ENCODE results near the gene ALPP.
A peak's percentile ranks its signal among the peaks of the same experiment; 100 is the strongest.
"Not testable (repeated sequence)": the region's sequence is repeated elsewhere in the genome, so short reads cannot be mapped to it uniquely, and the experiment has no call there.

The ALPP gene

GRCh38 chr2:232349546-232349945 is 29.0 kb upstream of the ALPP start:
- Mint-ChIP-seq H3K27ac (no peak overlapping the region), H3K27me3 (peaks cover 18 to 27% of the 10 kb centered on the region in 2 donors), H3K36me3 (ENCODE audit: insufficient read depth) (peaks cover 4% of the 10 kb centered on the region), H3K9me3 (no peaks in the 10 kb centered on the region), H3K4me1 (ENCODE audit: low read depth in 2 of 2) (peaks cover 0 to 6% of the 10 kb centered on the region in 2 donors), H3K4me3 (no peak overlapping the region)
- DNase-seq: no peak
- no peak for ATAC-seq (replicated peaks)

- no peak overlapping the region for H3K4me3 Mint-ChIP-seq
- peaks cover 4% of the 10 kb centered on the region for H3K36me3 Mint-ChIP-seq (ENCODE audit: insufficient read depth)
- no peak for ATAC-seq (replicated peaks)
- peaks cover 22 to 33% of the 10 kb centered on the region in 2 donors for H3K27me3 Mint-ChIP-seq
- peaks cover 0 to 6% of the 10 kb centered on the region in 2 donors for H3K4me1 Mint-ChIP-seq (ENCODE audit: low read depth in 2 of 2)
- H3K27ac Mint-ChIP-seq: no peak overlapping the region
- H3K9me3 Mint-ChIP-seq: no peaks in the 10 kb centered on the region
- no peak for DNase-seq
These were observed 28.5 kb upstream of the ALPP start for GRCh38 chr2:232349946-232350635.

- Mint-ChIP-seq H3K4me3 (no peak overlapping the region), H3K4me1 (ENCODE audit: low read depth in 2 of 2) (peaks cover 0 to 6% of the 10 kb centered on the region in 2 donors), H3K9me3 (no peaks in the 10 kb centered on the region), H3K36me3 (ENCODE audit: insufficient read depth) (peaks cover 4% of the 10 kb centered on the region), H3K27ac (no peak overlapping the region), H3K27me3 (peaks cover 24 to 35% of the 10 kb centered on the region in 2 donors)
- ATAC-seq (replicated peaks) (no peak), DNase-seq (no peak)
These were observed 27.5 kb upstream of the ALPP start for GRCh38 chr2:232350804-232351685.

GRCh38 chr2:232351686-232352510 is 26.7 kb upstream of the ALPP start:
- ATAC-seq (replicated peaks) (no peak), DNase-seq (no peak)
- Mint-ChIP-seq H3K4me3 (no peak overlapping the region), H3K9me3 (no peaks in the 10 kb centered on the region), H3K27me3 (peaks cover 30 to 43% of the 10 kb centered on the region in 2 donors), H3K4me1 (ENCODE audit: low read depth in 2 of 2) (peaks cover 0 to 6% of the 10 kb centered on the region in 2 donors), H3K36me3 (ENCODE audit: insufficient read depth) (no peaks in the 10 kb centered on the region), H3K27ac (no peak overlapping the region)

- Mint-ChIP-seq H3K4me3 (no peak overlapping the region), H3K9me3 (no peaks in the 10 kb centered on the region), H3K36me3 (ENCODE audit: insufficient read depth) (no peaks in the 10 kb centered on the region), H3K4me1 (ENCODE audit: low read depth in 2 of 2) (peaks cover 0 to 6% of the 10 kb centered on the region in 2 donors), H3K27ac (no peak overlapping the region), H3K27me3 (peaks cover 30 to 44% of the 10 kb centered on the region in 2 donors)
- DNase-seq (no peak), ATAC-seq (replicated peaks) (no peak)
These were observed 25.9 kb upstream of the ALPP start for GRCh38 chr2:232352511-232353091.

- ATAC-seq (replicated peaks) (no peak), DNase-seq (no peak)
- Mint-ChIP-seq H3K36me3 (ENCODE audit: insufficient read depth) (no peaks in the 10 kb centered on the region), H3K4me3 (no peak overlapping the region), H3K9me3 (no peaks in the 10 kb centered on the region), H3K27me3 (peaks cover 30 to 47% of the 10 kb centered on the region in 2 donors), H3K27ac (no peak overlapping the region), H3K4me1 (ENCODE audit: low read depth in 2 of 2) (peaks cover 0 to 6% of the 10 kb centered on the region in 2 donors)
These were observed 25.5 kb upstream of the ALPP start for GRCh38 chr2:232353096-232353495.

GRCh38 chr2:232353660-232354059 is 24.9 kb upstream of the ALPP start:
- Mint-ChIP-seq H3K27me3 (peaks cover 30 to 52% of the 10 kb centered on the region in 2 donors), H3K9me3 (no peaks in the 10 kb centered on the region), H3K4me3 (no peak overlapping the region), H3K4me1 (ENCODE audit: low read depth in 2 of 2) (peaks cover 0 to 6% of the 10 kb centered on the region in 2 donors), H3K27ac (no peak overlapping the region), H3K36me3 (ENCODE audit: insufficient read depth) (no peaks in the 10 kb centered on the region)
- no peak for ATAC-seq (replicated peaks)
- DNase-seq: no peak

- no peak overlapping the region for H3K27ac Mint-ChIP-seq
- no peaks in the 10 kb centered on the region for H3K9me3 Mint-ChIP-seq
- no peak for ATAC-seq (replicated peaks)
- H3K27me3 Mint-ChIP-seq: peaks cover 30 to 52% of the 10 kb centered on the region in 2 donors
- H3K4me1 Mint-ChIP-seq (ENCODE audit: low read depth in 2 of 2): peaks cover 0 to 2% of the 10 kb centered on the region in 2 donors
- no peak for DNase-seq
- no peaks in the 10 kb centered on the region for H3K36me3 Mint-ChIP-seq (ENCODE audit: insufficient read depth)
- H3K4me3 Mint-ChIP-seq: no peak overlapping the region
These were observed 24.5 kb upstream of the ALPP start for GRCh38 chr2:232354069-232354468.

- no peak for ATAC-seq (replicated peaks)
- H3K27ac Mint-ChIP-seq: no peak overlapping the region
- DNase-seq: no peak
- H3K4me3 Mint-ChIP-seq: no peak overlapping the region
- no peaks in the 10 kb centered on the region for H3K9me3 Mint-ChIP-seq
- peaks cover 7 to 12% of the 10 kb centered on the region in 2 donors for H3K4me1 Mint-ChIP-seq (ENCODE audit: low read depth in 2 of 2)
- peaks cover 0 to 11% of the 10 kb centered on the region in 2 donors for H3K27me3 Mint-ChIP-seq
- H3K36me3 Mint-ChIP-seq (ENCODE audit: insufficient read depth): no peaks in the 10 kb centered on the region
These were observed 16.9 kb upstream of the ALPP start for GRCh38 chr2:232361646-232362045.

GRCh38 chr2:232362174-232362900 is 16.2 kb upstream of the ALPP start:
- Mint-ChIP-seq H3K27me3 (peaks cover 0 to 8% of the 10 kb centered on the region in 2 donors), H3K36me3 (ENCODE audit: insufficient read depth) (no peaks in the 10 kb centered on the region), H3K27ac (peak overlapping the region in 1 of 2 donors; percentile 38), H3K4me1 (ENCODE audit: low read depth in 2 of 2) (peaks cover 7 to 12% of the 10 kb centered on the region in 2 donors), H3K9me3 (no peaks in the 10 kb centered on the region), H3K4me3 (peak overlapping the region in 1 of 2 donors; percentile 17)
- ATAC-seq (replicated peaks): no peak
- no peak for DNase-seq

- H3K9me3 Mint-ChIP-seq; DNase-seq; H3K27me3 Mint-ChIP-seq; ATAC-seq (replicated peaks); H3K36me3 Mint-ChIP-seq (ENCODE audit: insufficient read depth): not testable (repeated sequence)
- peak overlapping the region; percentile 38 to 89 for H3K27ac Mint-ChIP-seq
- peak overlapping the region; percentile 89 to 91 for H3K4me3 Mint-ChIP-seq
- peaks cover 7 to 12% of the 10 kb centered on the region in 2 donors for H3K4me1 Mint-ChIP-seq (ENCODE audit: low read depth in 2 of 2)
These were observed 15.3 kb upstream of the ALPP start for GRCh38 chr2:232363064-232363783.

Data from effector memory CD8-positive, alpha-beta T cell (primary cell).